IPS DF 4.7 (cell line): ENCODE results near the gene ELP4.

Experiments
- DNase-seq: peaks from one replicate; pipeline ENCODE4 v3.0.0-alpha.2; 2013; ENCODE audit warnings: low spot score; ENCODE audit errors: extremely low read depth

Gene ELP4

DNA sequence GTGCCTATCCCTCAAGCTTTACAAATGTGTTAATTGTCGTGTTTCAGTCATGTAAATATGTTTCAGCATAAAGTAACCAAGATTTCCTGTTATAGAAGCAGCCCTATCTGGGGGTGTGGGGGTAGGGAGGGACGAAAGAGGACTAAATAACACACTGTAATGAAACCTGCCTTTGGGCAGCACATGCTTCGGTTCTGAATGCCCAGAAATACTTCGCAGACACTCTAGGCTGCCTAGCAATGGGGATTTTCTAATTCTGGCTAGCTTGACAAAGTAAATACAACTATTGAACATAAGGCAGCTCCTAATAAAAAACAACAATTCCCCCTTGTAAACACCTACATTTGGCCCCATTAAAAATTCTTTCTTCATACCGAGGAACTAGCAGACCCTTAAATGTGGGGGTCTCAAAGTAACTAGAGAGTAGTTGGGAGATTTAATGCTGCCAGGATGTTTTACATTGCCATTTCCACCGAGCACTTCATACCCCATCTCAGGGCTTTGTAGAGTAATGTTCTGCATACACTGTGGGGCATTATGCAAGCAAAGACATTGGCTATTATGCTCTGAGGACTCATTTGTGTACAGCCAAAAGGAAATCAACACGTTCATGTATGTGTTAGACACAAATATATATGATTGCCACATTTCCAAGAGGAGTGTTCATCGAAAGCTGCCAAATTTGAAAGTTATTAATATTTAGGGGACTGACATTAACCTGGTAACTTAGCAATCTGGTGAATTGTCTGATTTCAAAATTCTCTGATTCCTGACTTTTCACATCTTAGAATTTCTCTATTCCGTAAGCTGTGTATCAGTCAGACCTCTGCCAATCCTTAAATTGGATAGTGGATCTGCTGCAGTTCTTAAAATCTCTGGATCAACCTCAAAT is 259.4 kb downstream of the ELP4 start:
- DNase-seq = no peak

DNA sequence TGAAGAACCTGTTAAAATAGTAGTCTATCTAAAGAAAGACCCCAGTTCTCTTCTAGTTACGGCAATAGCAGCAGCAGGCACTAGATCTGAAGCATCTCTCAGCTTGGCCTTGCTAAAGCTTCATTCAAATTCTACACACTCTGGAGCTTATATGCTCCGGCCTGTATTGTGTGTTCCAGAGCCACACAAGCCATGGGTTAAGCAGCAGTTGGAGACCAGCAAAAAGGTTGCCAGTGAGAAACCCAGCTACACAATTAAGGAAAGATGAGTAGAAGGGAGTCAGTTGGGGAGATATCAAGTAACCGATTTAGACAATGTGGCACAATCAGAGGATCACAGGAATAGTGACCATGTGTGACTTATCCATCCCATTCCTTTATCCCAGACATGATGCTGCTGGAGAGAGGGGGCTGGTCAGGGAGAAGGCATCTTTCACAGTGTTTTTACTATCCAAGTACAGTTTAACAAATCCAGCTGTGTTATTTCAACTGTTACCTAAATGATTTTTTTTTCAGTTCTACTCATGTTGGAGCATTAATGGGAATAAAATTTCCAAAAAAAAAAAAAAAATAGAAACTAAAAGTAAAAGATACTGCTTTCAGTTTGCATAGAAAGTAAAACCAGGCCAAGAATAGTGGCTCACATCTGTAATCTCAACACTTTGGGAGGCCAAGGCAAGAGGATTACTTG is 260.6 kb downstream of the ELP4 start:
- no peak for DNase-seq

DNA sequence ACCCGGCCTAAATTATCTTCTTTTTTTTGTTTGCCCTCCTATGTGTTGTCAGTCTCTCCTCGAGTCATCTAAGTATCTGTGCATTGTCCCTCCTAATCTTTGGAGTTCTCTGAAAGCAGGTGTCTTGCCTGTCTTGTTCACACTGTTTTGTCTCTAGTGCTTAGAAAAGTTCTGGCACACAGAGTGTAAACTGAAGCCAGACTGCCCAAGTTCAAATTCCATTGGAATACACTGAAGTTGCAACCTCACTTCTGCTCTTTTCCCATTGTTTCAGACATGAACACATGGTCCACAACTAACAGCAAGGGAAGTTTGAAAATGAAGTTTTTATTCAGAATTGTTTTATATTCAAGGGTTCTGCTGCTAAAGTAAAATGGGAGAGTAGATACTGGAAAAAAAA is 262.8 kb downstream of the ELP4 start:
- no peak for DNase-seq

DNA sequence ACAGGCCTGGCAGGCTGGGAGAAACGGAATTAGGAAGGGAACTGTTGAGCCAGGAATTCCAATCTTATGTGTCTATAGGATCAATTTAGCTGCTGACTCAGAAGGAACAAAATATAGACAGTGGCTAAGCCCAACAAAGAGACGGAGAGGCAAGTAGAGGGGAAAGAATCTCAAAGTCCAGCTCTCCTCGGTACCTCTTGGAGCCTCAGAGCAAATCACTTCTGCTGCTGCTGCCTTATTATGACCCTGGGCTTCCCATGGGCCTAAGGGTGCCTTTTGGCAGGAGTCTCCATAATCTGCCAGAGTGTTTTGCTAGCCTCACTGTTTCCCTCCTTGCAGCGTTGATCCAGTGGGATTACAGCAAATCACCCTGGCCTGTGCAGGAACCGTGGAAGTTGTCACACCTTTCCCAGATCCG is 269.8 kb downstream of the ELP4 start:
- no peak for DNase-seq

DNA sequence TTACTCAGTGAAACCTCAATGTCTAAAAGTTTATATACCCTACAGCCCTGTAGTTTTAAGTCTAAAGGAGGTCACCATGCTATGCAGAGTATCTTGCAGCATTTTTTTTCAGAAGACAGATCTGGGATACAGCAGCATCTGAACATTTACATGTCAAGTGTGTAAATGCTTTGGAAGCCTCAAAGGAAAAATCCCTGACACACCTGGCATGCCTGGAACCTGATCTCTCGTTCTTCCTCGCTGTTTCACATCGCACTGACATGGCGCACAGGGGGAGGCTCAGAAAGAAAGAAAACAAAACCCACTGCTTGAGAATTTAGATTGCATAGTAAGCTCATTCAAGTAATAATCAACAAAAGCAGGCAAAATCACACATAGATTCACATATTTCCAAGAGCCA is 270.5 kb downstream of the ELP4 start:
- no peak for DNase-seq

DNA sequence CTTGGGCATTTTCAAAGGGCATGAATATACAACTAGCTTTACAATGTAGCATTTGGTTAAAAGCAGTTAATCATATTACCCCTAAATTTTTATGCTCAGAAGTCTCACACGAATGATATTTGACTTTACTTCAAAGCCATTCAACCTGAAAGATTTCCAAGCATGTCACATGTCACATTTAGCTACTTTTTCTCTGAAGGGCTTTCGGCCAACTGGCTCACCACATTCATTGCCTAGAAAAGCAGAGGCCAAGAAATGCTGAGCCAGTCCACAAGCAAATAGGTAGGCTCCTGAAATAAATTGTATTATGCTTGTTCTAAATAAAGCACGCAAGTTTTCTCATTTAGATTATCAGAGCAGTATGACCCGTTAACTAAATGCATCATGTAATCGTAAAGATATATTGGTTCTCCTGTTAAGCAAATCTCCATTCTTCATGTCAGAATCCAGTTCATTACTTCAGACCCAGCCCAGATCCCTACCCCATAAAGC is 271.0 kb downstream of the ELP4 start:
- DNase-seq = no peak

DNA sequence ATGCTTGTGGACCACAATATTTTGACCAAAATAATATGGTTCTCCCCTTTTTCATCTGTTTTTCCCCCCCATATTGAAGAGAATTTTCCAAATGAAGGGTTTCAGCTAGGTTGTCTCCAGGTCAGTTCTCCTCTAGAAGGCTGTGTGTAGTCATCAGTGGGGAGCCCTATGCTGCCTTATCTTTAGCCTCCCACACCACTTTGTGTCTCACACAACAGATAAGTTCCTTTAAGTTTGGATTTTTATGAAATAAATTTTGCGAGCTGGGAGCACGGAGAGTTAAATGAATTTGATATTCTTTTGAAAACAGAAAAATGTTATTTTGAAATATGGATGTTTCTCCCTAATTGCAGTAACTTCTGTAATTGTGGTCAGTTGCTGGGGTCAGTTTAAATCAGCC is 272.7 kb downstream of the ELP4 start:
- no peak for DNase-seq

DNA sequence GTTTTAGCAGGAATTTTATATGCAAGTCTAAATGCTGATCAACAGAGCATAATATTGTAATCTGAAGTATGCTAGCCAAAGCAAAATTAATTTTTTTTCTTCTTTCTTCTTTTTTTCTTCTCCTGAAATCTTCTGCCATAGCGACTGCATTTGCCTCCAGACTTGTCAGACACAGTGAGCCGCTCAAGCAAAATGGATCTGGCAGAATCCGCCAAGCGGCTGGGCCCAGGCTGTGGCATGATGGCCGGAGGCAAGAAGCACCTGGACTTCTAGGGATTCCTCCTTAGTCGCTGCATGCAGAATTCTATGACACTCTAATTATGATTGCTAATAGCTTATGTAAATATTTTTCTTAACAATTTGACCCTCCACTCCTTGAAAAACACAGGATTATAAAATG is 273.7 kb downstream of the ELP4 start:
- DNase-seq = no peak

DNA sequence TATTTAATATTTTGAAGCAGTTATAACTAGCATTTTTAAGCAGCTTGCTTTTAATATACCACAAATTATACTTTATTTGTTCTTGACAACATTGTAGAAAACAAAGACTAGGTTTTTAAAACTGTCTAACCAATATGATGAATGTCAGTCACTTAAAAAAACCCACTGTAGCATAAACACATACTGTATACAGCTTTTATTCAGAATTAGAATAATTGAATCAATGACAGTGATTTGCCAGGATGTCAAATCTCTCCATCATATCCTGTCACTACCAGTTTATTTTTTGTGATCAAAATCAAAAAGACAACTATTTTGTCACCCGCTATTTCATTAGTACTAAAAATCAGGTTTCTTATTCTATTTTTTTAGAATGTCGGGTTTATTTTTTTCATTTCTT is 275.0 kb downstream of the ELP4 start:
- no peak for DNase-seq

DNA sequence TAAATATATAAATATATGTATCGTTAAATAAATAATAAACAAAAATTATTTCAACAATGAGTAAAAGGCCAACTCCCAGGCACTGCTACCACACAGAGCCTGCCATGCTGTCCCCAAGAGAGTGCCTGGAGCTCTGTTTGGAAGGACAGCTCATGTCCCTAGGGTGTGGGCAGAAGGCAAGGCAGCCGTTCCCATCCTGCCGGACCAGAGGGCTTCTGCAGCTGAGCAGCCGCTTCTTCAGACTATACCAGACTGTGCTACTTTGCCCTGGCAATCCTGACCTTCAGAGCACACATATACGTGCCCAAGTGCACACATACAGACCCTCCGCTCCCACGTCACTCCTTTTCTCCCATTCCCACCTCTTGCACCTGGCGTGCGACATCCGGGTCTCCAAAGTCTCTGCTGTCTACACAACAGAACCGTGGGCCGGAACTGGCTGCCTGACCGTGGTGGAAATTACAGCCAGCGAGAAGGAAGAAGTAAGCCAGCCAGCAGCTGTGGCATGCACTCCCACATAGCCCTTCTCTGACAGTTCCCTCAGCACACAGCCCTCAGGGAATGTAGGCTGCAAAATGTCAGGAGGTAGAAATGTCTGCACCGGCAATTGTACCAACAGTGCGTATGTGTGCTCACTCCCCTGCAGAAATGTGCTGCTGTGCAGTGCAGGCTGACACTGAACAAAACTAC is 277.6 kb downstream of the ELP4 start:
- no peak for DNase-seq

DNA sequence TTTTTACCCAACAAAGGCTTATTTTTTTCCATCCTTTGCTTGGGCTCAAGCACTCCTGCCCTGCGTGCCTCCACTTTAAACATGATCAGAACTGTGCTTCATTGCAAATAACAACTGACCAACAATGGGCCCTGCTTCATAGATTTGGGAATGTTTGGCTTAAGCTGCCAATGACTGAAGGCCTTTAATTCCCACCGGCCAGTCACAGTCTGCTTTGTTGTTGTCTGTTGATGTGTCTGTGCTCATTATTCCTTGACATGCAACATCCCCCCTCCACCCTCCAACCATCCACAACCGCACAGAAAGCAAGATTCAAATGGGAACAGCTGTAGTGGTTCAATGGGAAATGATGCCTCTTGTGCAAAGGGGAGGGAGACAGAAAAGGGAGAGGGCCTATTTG is 278.5 kb downstream of the ELP4 start:
- no peak for DNase-seq

DNA sequence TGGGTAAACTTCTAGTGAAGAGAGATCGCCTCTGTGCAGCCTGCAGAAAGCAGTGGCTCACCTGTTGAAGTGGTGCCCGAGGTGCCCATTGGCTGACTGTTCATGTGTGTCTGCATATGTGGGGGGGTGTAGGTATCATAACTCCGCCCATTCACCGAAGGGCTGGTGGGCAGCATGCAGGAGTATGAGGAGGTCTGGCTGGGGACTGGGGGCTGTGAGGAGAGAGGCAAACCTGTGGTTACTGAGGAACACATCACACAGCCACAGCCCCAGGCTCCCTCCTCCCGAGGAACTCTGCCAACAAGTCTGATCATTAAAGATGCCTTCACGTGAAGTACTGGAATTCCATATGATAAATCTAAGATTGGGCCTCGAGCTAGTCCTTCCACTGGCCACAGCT is 281.1 kb downstream of the ELP4 start:
- DNase-seq = no peak

DNA sequence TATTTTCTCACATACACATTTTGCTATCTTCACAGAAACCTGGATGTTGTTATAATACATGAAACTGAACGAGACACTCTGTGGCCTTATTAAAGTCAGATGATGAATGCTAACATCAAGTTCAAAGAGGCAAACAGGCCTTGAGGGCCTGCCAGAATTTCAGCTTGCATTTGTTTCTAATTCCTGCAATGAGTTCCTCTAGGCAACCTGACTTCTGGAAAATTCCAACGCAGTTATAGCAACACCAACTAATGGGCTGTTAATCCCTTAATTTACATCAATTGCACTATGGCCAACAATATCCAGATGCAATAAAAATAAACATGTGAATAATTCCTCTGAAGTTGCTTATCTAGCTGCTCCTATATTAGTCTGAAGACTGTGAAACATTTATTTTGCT is 282.5 kb downstream of the ELP4 start:
- no peak for DNase-seq

DNA sequence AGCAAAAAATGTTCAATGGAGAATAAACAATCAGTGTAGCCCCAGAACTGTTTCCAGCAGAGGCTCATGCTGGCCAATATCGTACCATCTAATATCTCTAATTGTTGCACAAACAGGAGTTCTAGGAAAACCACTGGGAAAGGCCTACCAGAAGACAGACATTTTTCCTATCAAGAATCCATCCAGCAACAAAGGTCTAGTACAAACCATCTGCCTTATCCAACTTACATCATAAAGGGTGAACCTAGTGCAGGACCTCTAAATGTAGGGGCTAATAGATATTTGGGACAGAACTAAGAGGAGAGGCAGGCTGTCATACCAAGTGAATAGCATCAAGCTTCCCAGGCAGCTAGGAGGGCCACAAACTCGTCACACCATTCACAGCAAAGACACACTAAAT is 282.9 kb downstream of the ELP4 start:
- DNase-seq = no peak

DNA sequence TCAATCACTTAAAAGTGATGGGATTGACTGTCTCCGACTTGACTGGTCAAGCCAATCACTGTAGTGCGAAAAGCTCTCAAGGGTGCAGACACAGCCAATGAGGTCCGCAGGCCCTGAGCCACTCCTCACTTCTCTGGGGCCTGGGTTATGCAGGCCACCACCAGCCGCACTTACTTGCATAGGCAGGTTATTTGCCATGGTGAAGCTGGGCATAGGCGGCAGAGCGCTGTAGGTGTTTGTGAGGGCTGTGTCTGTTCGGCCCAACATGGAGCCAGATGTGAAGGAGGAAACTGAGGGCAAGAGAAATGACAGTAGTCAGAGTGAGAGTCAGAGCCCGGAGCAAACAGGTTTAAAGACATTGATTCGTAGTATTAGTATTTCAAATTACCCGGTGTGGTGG is 283.7 kb downstream of the ELP4 start:
- DNase-seq = no peak

DNA sequence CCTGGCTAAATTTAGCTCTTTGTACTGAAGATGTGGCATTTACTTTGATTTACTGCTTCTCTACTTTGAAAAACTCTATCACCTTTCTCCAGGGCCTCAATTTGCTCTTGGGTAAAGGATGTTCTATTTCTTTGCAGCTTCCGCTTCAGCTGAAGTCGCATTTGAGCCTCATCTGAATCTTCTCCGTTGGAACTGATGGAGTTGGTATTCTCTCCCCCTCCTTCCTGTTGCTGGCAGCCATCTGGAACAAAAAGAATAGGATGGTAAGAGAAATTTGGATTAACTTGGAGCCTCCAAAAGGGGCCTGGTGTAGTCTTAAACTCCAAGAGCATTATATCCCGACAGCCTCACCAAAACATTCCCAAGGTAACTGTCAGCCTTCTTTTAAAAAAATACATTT is 285.0 kb downstream of the ELP4 start:
- DNase-seq = no peak

DNA sequence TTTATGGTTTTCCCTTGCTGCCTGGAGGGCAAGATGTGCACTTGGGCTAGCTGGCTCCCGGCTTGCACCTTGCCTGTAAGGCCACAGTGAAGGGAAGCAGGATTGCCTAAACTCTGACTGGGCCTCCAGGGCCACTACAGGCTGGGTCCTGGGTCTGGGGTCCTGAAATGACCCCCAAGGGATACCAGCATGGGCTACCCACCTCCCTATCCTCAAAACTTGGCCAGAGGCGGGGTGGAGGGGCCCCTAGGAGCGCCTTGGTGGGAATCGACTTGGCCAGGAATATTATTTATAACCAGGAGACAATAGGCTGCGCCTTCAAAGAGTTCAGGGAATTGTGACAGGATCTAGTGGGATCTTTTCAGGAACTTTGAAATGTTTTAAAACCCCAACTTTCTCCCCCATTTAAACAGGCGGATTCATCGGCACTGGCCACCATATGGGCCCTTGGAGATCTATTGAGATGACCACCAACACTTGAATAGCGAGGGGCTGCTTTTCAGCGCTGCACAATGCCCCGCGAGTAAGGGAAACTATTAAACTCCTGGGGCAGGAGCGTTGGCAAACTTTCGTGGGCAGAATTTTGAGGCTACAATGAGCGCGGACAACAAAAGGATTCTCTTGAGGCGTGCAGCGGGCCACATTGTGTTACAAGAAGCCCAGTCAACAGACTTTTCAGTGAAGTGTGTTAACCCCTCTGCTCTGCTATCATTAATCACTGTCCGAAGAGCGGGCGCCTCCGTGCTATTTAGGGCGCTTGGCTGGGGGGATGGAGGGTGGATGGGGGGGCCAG is 286.3 kb downstream of the ELP4 start:
- no peak for DNase-seq

DNA sequence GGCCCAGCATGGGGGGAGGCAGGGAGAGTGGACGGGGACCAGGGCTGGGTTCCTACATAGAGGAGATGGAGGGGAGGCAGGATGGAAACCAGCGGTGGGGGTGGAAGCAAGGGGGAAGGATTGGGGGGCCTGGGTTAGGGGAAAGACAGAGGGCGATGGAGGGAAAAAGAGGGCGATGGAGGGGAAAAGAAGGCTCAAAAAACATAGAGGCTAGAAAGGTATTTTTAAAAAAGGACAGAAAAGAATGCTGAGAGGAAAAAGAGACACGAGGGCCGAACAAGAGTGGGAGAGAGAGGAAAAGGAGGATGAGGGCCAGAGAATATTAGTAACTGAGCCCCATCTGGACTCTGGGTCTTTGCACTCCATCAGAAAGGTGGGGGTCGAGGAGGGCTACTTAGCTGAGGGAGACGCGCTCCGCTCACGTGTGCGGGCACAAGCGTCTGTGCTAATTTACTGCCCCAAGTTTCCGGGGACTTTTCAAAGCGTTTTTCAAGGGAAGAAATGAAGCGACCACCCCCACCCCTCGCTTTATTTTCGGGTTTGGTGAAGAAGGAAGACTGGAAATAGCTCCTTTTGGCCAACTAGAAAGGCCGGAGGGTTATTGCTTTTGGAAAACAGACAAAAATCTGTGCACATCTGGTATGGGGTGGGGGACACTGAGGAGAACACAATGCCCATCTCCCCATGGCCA is 287.1 kb downstream of the ELP4 start:
- DNase-seq = no peak

DNA sequence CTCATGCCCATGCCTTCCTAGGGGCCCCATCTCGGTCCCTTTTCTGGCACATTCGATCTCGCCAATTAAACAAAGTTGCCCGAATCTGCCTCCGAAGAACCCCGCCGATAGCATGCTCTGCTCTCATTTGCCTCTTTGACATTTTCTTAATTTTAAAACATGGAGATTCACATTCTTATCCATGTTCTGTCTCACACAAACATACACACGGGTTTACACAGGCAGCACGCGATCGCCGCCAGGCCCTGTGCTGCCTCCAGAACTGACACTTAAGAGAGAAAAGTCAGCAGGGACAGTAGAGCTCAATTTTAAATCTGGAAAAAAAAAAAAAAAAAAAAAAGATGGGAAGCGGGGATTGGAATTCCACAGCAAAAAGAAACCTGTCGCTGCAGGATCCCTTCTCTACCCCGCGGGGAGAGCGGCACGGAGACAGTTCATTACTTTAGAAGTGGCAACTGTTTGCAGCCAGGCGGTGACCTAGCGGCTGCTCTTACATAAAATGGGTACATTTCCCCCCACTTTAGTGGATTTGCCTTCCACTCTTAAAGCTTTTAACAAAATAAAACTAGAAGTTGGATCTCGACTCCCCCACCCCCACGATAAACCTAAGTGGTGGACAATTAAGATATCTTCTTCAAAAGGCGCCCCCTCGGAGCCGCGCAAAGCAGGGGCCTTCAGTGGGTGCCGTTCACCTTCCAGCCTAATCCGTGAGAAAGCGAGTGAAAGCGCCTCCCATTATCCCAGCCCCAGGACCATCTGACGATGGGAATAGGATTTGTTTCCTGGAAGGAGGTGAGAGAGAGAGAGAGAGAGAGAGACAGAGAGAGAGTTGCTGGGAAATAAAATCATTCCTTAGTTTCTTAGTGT is 287.9 kb downstream of the ELP4 start:
- no peak for DNase-seq

DNA sequence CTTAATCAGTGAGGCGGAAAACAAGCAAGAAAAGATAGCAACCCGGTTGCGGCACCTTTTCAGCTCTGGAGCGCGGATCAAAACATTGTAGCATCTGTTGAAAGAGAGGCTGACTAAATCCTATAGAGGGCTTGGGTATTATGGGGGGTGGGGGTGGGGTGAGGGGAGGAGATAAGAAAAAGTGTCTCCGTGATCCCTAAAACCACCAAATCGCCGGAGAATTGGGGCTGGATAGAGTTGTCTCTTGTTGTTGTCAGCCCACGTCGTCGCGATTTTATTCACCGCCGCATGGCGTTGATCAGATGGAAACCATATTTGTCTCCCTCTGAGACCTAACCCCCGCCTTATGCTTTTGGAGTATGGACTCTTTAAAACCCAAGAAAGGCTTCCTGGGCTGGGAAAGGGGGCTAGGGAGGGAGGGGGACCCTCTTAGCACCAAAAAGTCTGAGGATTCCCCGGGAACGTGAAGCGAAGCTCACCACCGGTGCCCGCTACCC is 288.5 kb downstream of the ELP4 start:
- DNase-seq = no peak
